GM12878 (cell line): ENCODE data around the gene MARK4. TPM values are rescaled to one million over a fixed set of nuclear protein-coding genes. Genes with fewer than 3 reads are reported as not detected.

ENCODE experiments used
- ATAC-seq: fragments of 200-7000 bp; cut with Tn5 transposase; 3 replicates; pipeline ENCODE4 v1.9.1; 2020; ENCODE audit warnings: mild to moderate bottlenecking, moderate library complexity
- BruUV-seq: library from RNA; stranded (reverse); fragments of 400-500 nt; replicated peaks from 2 replicates; lab custom pipeline; 2021; lab: Mats Ljungman, UMichigan
- CTCF ChIA-PET: fragments of 300-600 bp; sonication (Branson Sonifier 250); formaldehyde crosslinking; extraction: SDS; loops from one replicate; lab custom pipeline; 2021; ENCODE audit warnings: inconsistent platforms; lab: Yijun Ruan, JAX
- POLR2A ChIA-PET: fragments of 350-600 bp; formaldehyde crosslinking; extraction: SDS; loops from one replicate; lab custom pipeline; 2021; ENCODE audit warnings: inconsistent platforms; lab: Charles Lee
- RAD21 ChIA-PET: fragments of 300-600 bp; sonication (Branson Sonifier 250); formaldehyde crosslinking; loops from one replicate; lab custom pipeline; 2023; ENCODE audit warnings: antibody characterized with exemption; ENCODE audit not compliant: unreplicated experiment; lab: Charles Lee
- SMC1A ChIA-PET: fragments of 300-600 bp; sonication (Branson Sonifier 250); formaldehyde crosslinking; loops from one replicate; lab custom pipeline; 2023; ENCODE audit not compliant: unreplicated experiment, uncharacterized antibody; lab: Charles Lee
- DNase-seq: peaks from one replicate; pipeline ENCODE4 v3.0.0-alpha.2; 2011; ENCODE audit warnings: low read depth, low spot score
- FAIRE-seq: peaks from 3 replicates; lab custom pipeline; 2011; peaks lifted over from hg19 to GRCh38; lab: Jason Lieb, UNC
- H2AFZ ChIP-seq: 2 replicates; pipeline ENCODE4 v1.6.0; 2011; ENCODE audit warnings: low read depth, low read length, control low read depth; ENCODE audit not compliant: control insufficient read depth
- H3K27ac ChIP-seq: 2 replicates; pipeline ENCODE4 v1.5.1; 2011; ENCODE audit warnings: control low read depth; ENCODE audit not compliant: control insufficient read depth, insufficient read depth
- H3K27me3 ChIP-seq, 2 experiments: replicated peaks in 1 of 2; 2 replicates each; pipeline versions ENCODE4 v1.6.0 to v1.6.1; 2011; ENCODE audit warnings: low read length in 1 of 2; ENCODE audit not compliant: control insufficient read depth in 2 of 2, insufficient read depth in 2 of 2
- H3K36me3 ChIP-seq, 2 experiments: 2 replicates each; pipeline ENCODE4 v1.5.1; 2011; ENCODE audit warnings: low read length in 1 of 2; ENCODE audit not compliant: control insufficient read depth in 2 of 2, insufficient read depth in 2 of 2
- H3K4me1 ChIP-seq: 2 replicates; pipeline ENCODE4 v1.6.1; 2011; ENCODE audit warnings: mild to moderate bottlenecking, low read length, moderate library complexity, mixed read lengths; ENCODE audit not compliant: control insufficient read depth, insufficient read depth
- H3K4me2 ChIP-seq: 2 replicates; pipeline ENCODE4 v1.6.0; 2011; ENCODE audit warnings: control low read depth; ENCODE audit not compliant: control insufficient read depth, insufficient read depth
- H3K4me3 ChIP-seq: fragments of 200-600 bp; sonication (generic); 2 replicates; pipeline ENCODE4 v1.5.1; 2016
- H3K79me2 ChIP-seq: 2 replicates; pipeline ENCODE4 v1.6.0; 2011; ENCODE audit warnings: low read length; ENCODE audit not compliant: control insufficient read depth, insufficient read depth
- H3K9ac ChIP-seq: 2 replicates; pipeline ENCODE4 v1.8.0; 2011; ENCODE audit warnings: low read length, control low read depth, mixed read lengths; ENCODE audit not compliant: control insufficient read depth, insufficient read depth
- H3K9me3 ChIP-seq: replicated peaks from 3 replicates; pipeline ENCODE4 v1.5.1; 2011; ENCODE audit warnings: mild to moderate bottlenecking, low read length; ENCODE audit not compliant: control insufficient read depth, insufficient read depth
- H4K20me1 ChIP-seq: 2 replicates; pipeline ENCODE4 v1.6.0; 2011; ENCODE audit not compliant: control insufficient read depth, insufficient read depth
- BACH1 ChIP-seq: fragments of 450-650 bp; IDR thresholded peaks from 2 replicates; pipeline ENCODE4 v1.6.1; 2017; ENCODE audit warnings: mild to moderate bottlenecking, borderline replicate concordance
- CBFB ChIP-seq: IDR thresholded peaks from 2 replicates; pipeline ENCODE4 v1.6.1; 2016; ENCODE audit warnings: antibody characterized with exemption, low read depth
- CBX5 ChIP-seq: sonication (generic); IDR thresholded peaks from 2 replicates; pipeline ENCODE4 v1.6.1; 2016; ENCODE audit warnings: low read depth, moderate library complexity, mild to moderate bottlenecking, inconsistent platforms
- NFYA ChIP-seq: IDR thresholded peaks from 2 replicates; pipeline ENCODE4 v1.6.1; 2011; ENCODE audit warnings: low read depth, mild to moderate bottlenecking, low read length, improper control_type of control experiment, borderline replicate concordance
- NR2F1 ChIP-seq: fragments of 450-650 bp; conservative IDR thresholded peaks from 2 replicates; pipeline ENCODE4 v1.6.1; 2017; ENCODE audit warnings: mild to moderate bottlenecking
- POU2F2 ChIP-seq: IDR thresholded peaks from 3 replicates; pipeline ENCODE4 v1.6.1; 2011; ENCODE audit warnings: low read depth, mild to moderate bottlenecking, low read length, borderline replicate concordance
- PRDM15 ChIP-seq: fragments of 450-650 bp; formaldehyde crosslinking; IDR thresholded peaks from 2 replicates; pipeline ENCODE4 v1.4.0; 2020; ENCODE audit warnings: mild to moderate bottlenecking, moderate library complexity
- WGBS: methylation state at CpG from one replicate; pipeline ENCODE4 v1.1.6; 2016; ENCODE audit warnings: low lambda C conversion rate; ENCODE audit not compliant: insufficient replicate concordance, insufficient coverage; ENCODE audit errors: missing lambda C conversion rate; 5-methylcytosine and 5-hydroxymethylcytosine counted together
- in situ Hi-C: fragments of 300-500 bp; cut with MboI; formaldehyde crosslinking; loops from 9 replicates; pipeline ENCODE4 v1.14.3; 2018; ENCODE audit warnings: mixed read lengths
- intact Hi-C: fragments of 100-400 bp; cut with micrococcal nuclease; formaldehyde crosslinking; loops from one replicate; pipeline ENCODE4 v1.14.2; 2022; ENCODE audit not compliant: unreplicated experiment
- polyA plus RNA-seq, 11 experiments: library from polyadenylated mRNA; depleted of rRNA in 4 of 11; unstranded in 6 of 11; stranded (reverse) in 5 of 11; fragments of >200 nt; fragmentation: Nextera tagmentation in 4 of 11; fragmentation: Illumina TruSeq in 1 of 11; extraction: Ambion mirVana in 4 of 11; extraction: Trizol in 1 of 11; gene quantifications; 1 replicate in 1 of 11; 2 replicates in 10 of 11; pipeline versions ENCODE4 v1.2.1 to v1.2.3, GENCODE V29; 2011 to 2016; ENCODE audit warnings: inconsistent platforms in 2 of 11, missing spikeins in 2 of 11, low read depth in 1 of 11
- total RNA-seq, 4 experiments: library from RNA; depleted of rRNA in 3 of 4; stranded (reverse); fragments of >200 nt in 3 of 4; fragmentation: Illumina TruSeq in 1 of 4; extraction: Trizol in 1 of 4; gene quantifications; 2 replicates each; pipeline versions ENCODE4 v1.2.1 to v1.2.3, GENCODE V29; 2013 to 2021
- TF ChIP-seq, protein P1 (sequence below), 3 experiments: IDR thresholded peaks in 2 of 3; conservative IDR thresholded peaks in 1 of 3; 2 replicates each; pipeline ENCODE4 v1.5.1; 2011; ENCODE audit warnings: low read depth in 3 of 3, low read length in 3 of 3, mild to moderate bottlenecking in 3 of 3, control low read depth in 2 of 3, moderate library complexity in 2 of 3, inconsistent platforms in 1 of 3, mixed read lengths in 1 of 3; ENCODE audit not compliant: control insufficient read depth in 2 of 3, insufficient read depth in 1 of 3; ENCODE audit errors: extremely low read depth in 1 of 3

Gene MARK4
- total and polyA plus RNA-seq, 10 of the 15 experiments (the other 5 are each of a cell fraction or from before 2014, with no cell fraction given): 0.66 to 24.3 (median 5.1) TPM

DNA sequence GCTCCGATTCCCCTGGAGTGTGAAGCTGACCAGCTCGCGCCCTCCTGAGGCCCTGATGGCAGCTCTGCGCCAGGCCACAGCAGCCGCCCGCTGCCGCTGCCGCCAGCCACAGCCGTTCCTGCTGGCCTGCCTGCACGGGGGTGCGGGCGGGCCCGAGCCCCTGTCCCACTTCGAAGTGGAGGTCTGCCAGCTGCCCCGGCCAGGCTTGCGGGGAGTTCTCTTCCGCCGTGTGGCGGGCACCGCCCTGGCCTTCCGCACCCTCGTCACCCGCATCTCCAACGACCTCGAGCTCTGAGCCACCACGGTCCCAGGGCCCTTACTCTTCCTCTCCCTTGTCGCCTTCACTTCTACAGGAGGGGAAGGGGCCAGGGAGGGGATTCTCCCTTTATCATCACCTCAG is 51.3 kb downstream of the MARK4 start:
- ChIA-PET CTCF (no interaction called here), SMC1A (no interaction called here), POLR2A (no interaction called here), RAD21 (no interaction called here)
- no peak overlapping the region for H2AFZ ChIP-seq
- no peak for TF ChIP-seq PRDM15 (CRISPR knock-in tag)
- TF ChIP-seq POU2F2: no peak
- TF ChIP-seq NFYA: no peak
- TF ChIP-seq NR2F1: no peak
- no peak for TF ChIP-seq CBFB
- TF ChIP-seq, protein P1, sequence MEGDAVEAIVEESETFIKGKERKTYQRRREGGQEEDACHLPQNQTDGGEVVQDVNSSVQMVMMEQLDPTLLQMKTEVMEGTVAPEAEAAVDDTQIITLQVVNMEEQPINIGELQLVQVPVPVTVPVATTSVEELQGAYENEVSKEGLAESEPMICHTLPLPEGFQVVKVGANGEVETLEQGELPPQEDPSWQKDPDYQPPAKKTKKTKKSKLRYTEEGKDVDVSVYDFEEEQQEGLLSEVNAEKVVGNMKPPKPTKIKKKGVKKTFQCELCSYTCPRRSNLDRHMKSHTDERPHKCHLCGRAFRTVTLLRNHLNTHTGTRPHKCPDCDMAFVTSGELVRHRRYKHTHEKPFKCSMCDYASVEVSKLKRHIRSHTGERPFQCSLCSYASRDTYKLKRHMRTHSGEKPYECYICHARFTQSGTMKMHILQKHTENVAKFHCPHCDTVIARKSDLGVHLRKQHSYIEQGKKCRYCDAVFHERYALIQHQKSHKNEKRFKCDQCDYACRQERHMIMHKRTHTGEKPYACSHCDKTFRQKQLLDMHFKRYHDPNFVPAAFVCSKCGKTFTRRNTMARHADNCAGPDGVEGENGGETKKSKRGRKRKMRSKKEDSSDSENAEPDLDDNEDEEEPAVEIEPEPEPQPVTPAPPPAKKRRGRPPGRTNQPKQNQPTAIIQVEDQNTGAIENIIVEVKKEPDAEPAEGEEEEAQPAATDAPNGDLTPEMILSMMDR (IDR thresholded peaks at IDR 0.05 in 2 of 3, conservative IDR thresholded peaks at IDR 0.05 in 1 of 3; ENCODE audit: control insufficient read depth in 2 of 3, extremely low read depth in 1 of 3, insufficient read depth in 1 of 3, low read depth in 3 of 3, low read length in 3 of 3): no peak
- no peak for TF ChIP-seq BACH1
- TF ChIP-seq CBX5: no peak
- ATAC-seq (no peak), DNase-seq (no peak), FAIRE-seq (no peak)
- BruUV-seq: no TSS peak
- H3K79me2 ChIP-seq: no peaks in the 10 kb centered on the region
- 92% methylated on average over 26 of the region's 27 CpGs for WGBS
- H3K9me3 ChIP-seq: no peaks in the 10 kb centered on the region; the same call in 2 of the 3 replicates
- H3K9ac ChIP-seq: no peak overlapping the region
- no peak overlapping the region for H3K27ac ChIP-seq
- no peaks in the 10 kb centered on the region; a peak in 1 of 4 replicates for H3K36me3 ChIP-seq
- H3K4me1 ChIP-seq: no peaks in the 10 kb centered on the region
- no peak overlapping the region for H3K4me2 ChIP-seq
- H3K4me3 ChIP-seq: no peak overlapping the region
- intact Hi-C loops (no loop called here), in situ Hi-C loops (no loop called here)
- H3K27me3 ChIP-seq: no peaks in the 10 kb centered on the region
- H4K20me1 ChIP-seq: no peaks in the 10 kb centered on the region
